Measurements from ENCODE around the gene ARF5. TPM values are rescaled to one million over a fixed set of nuclear protein-coding genes. Genes with fewer than 3 reads are reported as not detected.

The ARF5 gene
- total RNA-seq, 1 experiment from 2014 or later, result 172 TPM

GRCh38 chr7:127619681-127620405 is 31.6 kb downstream of the ARF5 start:
- ChIA-PET POLR2A (interaction anchor here (1.2 kb wide), 1 partner anchor 31 kb away, joined by 3 read pairs; no protein-coding TSS in a partner anchor), CTCF (interaction anchor here (1.0 kb wide), 1 partner anchor 31 kb away, joined by 4 read pairs; no protein-coding TSS in a partner anchor)
- peak in 1 of 2 experiments; percentile 15 for DNase-seq
- Mint-ChIP-seq H3K27ac (ENCODE audit: unreplicated experiment) (no peak overlapping the region), H3K27me3 (ENCODE audit: insufficient read depth, unreplicated experiment) (peaks cover 52% of the 10 kb centered on the region), H3K9me3 (ENCODE audit: unreplicated experiment) (no peaks in the 10 kb centered on the region), H3K36me3 (ENCODE audit: insufficient read depth, unreplicated experiment) (no peaks in the 10 kb centered on the region), H3K4me3 (ENCODE audit: unreplicated experiment) (peak overlapping the region; percentile 26), H3K4me1 (ENCODE audit: low read depth, unreplicated experiment) (no peaks in the 10 kb centered on the region)
- intact Hi-C loops (cut with micrococcal nuclease; ENCODE audit: unreplicated experiment), result no loop called here
- H3K36me3 ChIP-seq (ENCODE audit: control insufficient read depth, insufficient read depth, low read length), result no peaks in the 10 kb centered on the region
- TF ChIP-seq CTCF (IDR thresholded peaks at IDR 0.05; ENCODE audit: insufficient read depth in 1 of 2, low read depth in 1 of 2, low read length in 1 of 2, severe bottlenecking in 1 of 2, unreplicated experiment in 1 of 2), result no peak
- no peak overlapping the region for H3K4me3 ChIP-seq (ENCODE audit: low read depth, low read length)
- no peaks in the 10 kb centered on the region for H3K4me1 ChIP-seq
- H3K9me3 ChIP-seq, result no peaks in the 10 kb centered on the region
- BruUV-seq (replicated peaks), result no TSS peak
- H3K27me3 ChIP-seq (replicated peaks; ENCODE audit: control insufficient read depth, insufficient read depth, low read length), result peaks cover 4% of the 10 kb centered on the region

GRCh38 chr7:127620406-127621233 is 32.4 kb downstream of the ARF5 start:
- Histone ChIP-seq H3K9me3 (no peaks in the 10 kb centered on the region), H3K27me3 (replicated peaks; ENCODE audit: control insufficient read depth, insufficient read depth, low read length) (peaks cover 4% of the 10 kb centered on the region), H3K4me1 (no peaks in the 10 kb centered on the region), H3K4me3 (ENCODE audit: low read depth, low read length) (no peak overlapping the region), H3K36me3 (ENCODE audit: control insufficient read depth, insufficient read depth, low read length) (no peaks in the 10 kb centered on the region)
- ChIA-PET CTCF (interaction anchor here (0.6 to 1.0 kb wide), 2 partner anchors 8 to 32 kb away, joined by 3 to 4 read pairs; no protein-coding TSS in a partner anchor), POLR2A (interaction anchor here (1.2 kb wide), 1 partner anchor 31 kb away, joined by 3 read pairs; no protein-coding TSS in a partner anchor)
- Mint-ChIP-seq H3K4me1 (ENCODE audit: low read depth, unreplicated experiment) (no peaks in the 10 kb centered on the region), H3K9me3 (ENCODE audit: unreplicated experiment) (no peaks in the 10 kb centered on the region), H3K36me3 (ENCODE audit: insufficient read depth, unreplicated experiment) (no peaks in the 10 kb centered on the region), H3K27me3 (ENCODE audit: insufficient read depth, unreplicated experiment) (peaks cover 50% of the 10 kb centered on the region), H3K27ac (ENCODE audit: unreplicated experiment) (no peak overlapping the region), H3K4me3 (ENCODE audit: unreplicated experiment) (peak overlapping the region; percentile 26)
- BruUV-seq (replicated peaks), result no TSS peak
- no peak for DNase-seq
- intact Hi-C loops (cut with micrococcal nuclease; ENCODE audit: unreplicated experiment), result no loop called here
- TF ChIP-seq CTCF (IDR thresholded peaks at IDR 0.05; ENCODE audit: insufficient read depth in 1 of 2, low read depth in 1 of 2, low read length in 1 of 2, severe bottlenecking in 1 of 2, unreplicated experiment in 1 of 2), result no peak

GRCh38 chr7:127625331-127625730 is 37.1 kb downstream of the ARF5 start:
- no peak overlapping the region for H3K4me3 ChIP-seq (ENCODE audit: low read depth, low read length)
- CTCF ChIA-PET, result no interaction called here
- H3K27me3 ChIP-seq (replicated peaks; ENCODE audit: control insufficient read depth, insufficient read depth, low read length), result no peaks in the 10 kb centered on the region; the same call in 1 of the 2 replicates
- peaks cover 30% of the 10 kb centered on the region for H3K27me3 Mint-ChIP-seq (ENCODE audit: insufficient read depth, unreplicated experiment)
- DNase-seq, result no peak
- no peak for TF ChIP-seq CTCF (IDR thresholded peaks at IDR 0.05; ENCODE audit: insufficient read depth in 1 of 2, low read depth in 1 of 2, low read length in 1 of 2, severe bottlenecking in 1 of 2, unreplicated experiment in 1 of 2)
- H3K4me1 ChIP-seq, result no peaks in the 10 kb centered on the region
- no peaks in the 10 kb centered on the region for H3K36me3 Mint-ChIP-seq (ENCODE audit: insufficient read depth, unreplicated experiment)
- H3K36me3 ChIP-seq (ENCODE audit: control insufficient read depth, insufficient read depth, low read length), result no peaks in the 10 kb centered on the region
- H3K4me1 Mint-ChIP-seq (ENCODE audit: low read depth, unreplicated experiment), result no peaks in the 10 kb centered on the region
- BruUV-seq (replicated peaks), result no TSS peak
- H3K9me3 ChIP-seq, result no peaks in the 10 kb centered on the region
- H3K27ac Mint-ChIP-seq (ENCODE audit: unreplicated experiment), result no peak overlapping the region
- H3K4me3 Mint-ChIP-seq (ENCODE audit: unreplicated experiment), result no peak overlapping the region
- intact Hi-C loops (cut with micrococcal nuclease; ENCODE audit: unreplicated experiment), result no loop called here
- H3K9me3 Mint-ChIP-seq (ENCODE audit: unreplicated experiment), result no peaks in the 10 kb centered on the region
- POLR2A ChIA-PET, result no interaction called here

Data from Caco-2 (cell line).